Omental fat pad (tissue), 4 donors: ENCODE measurements around the gene ADCY2. TPM values are rescaled to one million over a fixed set of nuclear protein-coding genes. Genes with fewer than 3 reads are reported as not detected.

Source experiments
- ATAC-seq: fragments of 150-250 bp; one replicate; pipeline ENCODE4 v1.9.1; 2016; ENCODE audit warnings: mild to moderate bottlenecking, moderate library complexity; ENCODE audit not compliant: low FRiP score
- DNase-seq: peaks from one replicate; pipeline ENCODE4 v3.0.0-alpha.2; 2019; ENCODE audit warnings: low spot score
- CTCF ChIP-seq, 3 donors: fragments of 450-650 bp; IDR thresholded peaks; one replicate each; pipeline ENCODE4 v1.5.1; 2016 to 2017; ENCODE audit warnings: antibody characterized with exemption in 3 of 3, mild to moderate bottlenecking in 3 of 3, moderate library complexity in 2 of 3
- total RNA-seq, 4 donors: library from RNA; depleted of rRNA; stranded (reverse); fragments of >200 nt; gene quantifications; one replicate each; pipeline ENCODE4 v1.1.0, GENCODE V29; 2016

ADCY2 gene
- total RNA-seq, 4 donors from 2014 or later: 1.1 to 2.4 (median 1.7) TPM

- no peak for TF ChIP-seq CTCF (IDR thresholded peaks at IDR 0.05)
- DNase-seq: no peak
- no peak for ATAC-seq
Measured at GRCh38 chr5:7367780-7368179, 28.2 kb upstream of the ADCY2 start.

- ATAC-seq (no peak), DNase-seq (no peak)
- no peak for TF ChIP-seq CTCF (IDR thresholded peaks at IDR 0.05)
Measured at GRCh38 chr5:7372399-7372798, 23.5 kb upstream of the ADCY2 start.

- DNase-seq (no peak), ATAC-seq (no peak)
- no peak for TF ChIP-seq CTCF (IDR thresholded peaks at IDR 0.05)
Measured at GRCh38 chr5:7374186-7374585, 21.8 kb upstream of the ADCY2 start.

- DNase-seq: no peak
- ATAC-seq: no peak
- TF ChIP-seq CTCF (IDR thresholded peaks at IDR 0.05): no peak
Measured at GRCh38 chr5:7375457-7375856, 20.5 kb upstream of the ADCY2 start.

GRCh38 chr5:7376871-7377270 is 19.1 kb upstream of the ADCY2 start:
- no peak for DNase-seq
- ATAC-seq: no peak
- TF ChIP-seq CTCF (IDR thresholded peaks at IDR 0.05): no peak

GRCh38 chr5:7377761-7378160 is 18.2 kb upstream of the ADCY2 start:
- ATAC-seq (no peak), DNase-seq (no peak)
- no peak for TF ChIP-seq CTCF (IDR thresholded peaks at IDR 0.05)

- DNase-seq: no peak
- ATAC-seq: no peak
- TF ChIP-seq CTCF (IDR thresholded peaks at IDR 0.05): no peak
Measured at GRCh38 chr5:7382588-7382987, 13.3 kb upstream of the ADCY2 start.
